ENCODE results near the gene MTRF1.

The MTRF1 gene

DNA sequence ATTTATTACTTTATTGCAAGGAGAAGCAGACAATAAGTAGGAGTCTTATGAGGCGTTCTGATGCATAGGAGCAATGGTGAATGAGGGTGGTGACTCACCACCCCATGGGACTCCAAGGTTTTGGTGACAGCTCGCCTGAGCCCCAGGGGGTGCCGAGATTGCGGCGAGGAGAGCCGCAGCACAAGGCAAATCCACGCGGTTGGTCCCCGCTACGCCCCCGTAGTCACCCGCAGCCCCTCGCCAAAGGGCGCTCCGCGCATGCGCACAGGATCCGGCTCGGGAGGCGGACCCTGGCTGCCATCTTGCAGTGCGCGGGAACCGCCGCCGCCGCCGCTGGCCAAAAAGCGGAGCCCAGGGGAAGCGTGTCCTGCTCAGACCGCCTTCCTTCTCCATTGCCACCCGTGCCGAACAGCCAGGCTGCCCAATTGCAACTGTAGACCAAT lies 47.6 kb upstream of the MTRF1 start, which contains the start of gene NAA16 (continued):
- TF ChIP-seq ZNF146 (tag by site-specific recombination; IDR thresholded peaks at IDR 0.05) (no peak; the same call in none of the 2 replicates), ZNF768 (tag by site-specific recombination; IDR thresholded peaks at IDR 0.05) (no peak), KLF7 (tag by site-specific recombination; IDR thresholded peaks at IDR 0.05; ENCODE audit: borderline replicate concordance) (no peak), ZNF514 (tag by site-specific recombination; IDR thresholded peaks at IDR 0.05) (no peak), ZNF747 (tag by site-specific recombination; IDR thresholded peaks at IDR 0.05) (no peak), FEZF1 (tag by site-specific recombination; IDR thresholded peaks at IDR 0.05) (peak; percentile 63), ZNF777 (tag by site-specific recombination; IDR thresholded peaks at IDR 0.05; ENCODE audit: borderline replicate concordance) (no peak), OSR2 (tag by site-specific recombination; IDR thresholded peaks at IDR 0.05) (0 out of 2 replicates have a peak, but pooled peaks have one; percentile 21), ZNF266 (tag by site-specific recombination; IDR thresholded peaks at IDR 0.05; ENCODE audit: low read depth) (no peak), ZEB2 (tag by site-specific recombination; IDR thresholded peaks at IDR 0.05) (peak; percentile 93), ZNF560 (tag by site-specific recombination; IDR thresholded peaks at IDR 0.05; ENCODE audit: borderline replicate concordance) (peak; percentile 94), ZNF221 (tag by site-specific recombination; IDR thresholded peaks at IDR 0.05; ENCODE audit: borderline replicate concordance) (no peak), ZNF354C (tag by site-specific recombination; IDR thresholded peaks at IDR 0.05; ENCODE audit: borderline replicate concordance, low read depth) (no peak), ZNF707 (tag by site-specific recombination; IDR thresholded peaks at IDR 0.05) (no peak), ZNF792 (tag by site-specific recombination; IDR thresholded peaks at IDR 0.05) (no peak), ZNF341 (tag by site-specific recombination; IDR thresholded peaks at IDR 0.05; ENCODE audit: low read depth) (no peak), ZBTB48 (tag by site-specific recombination; IDR thresholded peaks at IDR 0.05) (no peak), ZNF121 (tag by site-specific recombination; IDR thresholded peaks at IDR 0.05) (no peak), ZNF302 (tag by site-specific recombination; IDR thresholded peaks at IDR 0.05; ENCODE audit: low read depth) (no peak), ZFP41 (tag by site-specific recombination; IDR thresholded peaks at IDR 0.05; ENCODE audit: borderline replicate concordance) (no peak), ZFP69B (tag by site-specific recombination; IDR thresholded peaks at IDR 0.05) (peak; percentile 80), ZNF626 (tag by site-specific recombination; IDR thresholded peaks at IDR 0.05) (no peak), ZNF335 (tag by site-specific recombination; conservative IDR thresholded peaks at IDR 0.05) (no peak; the same call in 1 of the 2 replicates), ZNF24 (tag by site-specific recombination; IDR thresholded peaks at IDR 0.05) (peak; percentile 89), ZNF155 (tag by site-specific recombination; IDR thresholded peaks at IDR 0.05) (no peak), ZNF830 (tag by site-specific recombination; IDR thresholded peaks at IDR 0.05; ENCODE audit: low read depth) (no peak), ZNF248 (tag by site-specific recombination; IDR thresholded peaks at IDR 0.05) (no peak), ZNF311 (tag by site-specific recombination; IDR thresholded peaks at IDR 0.05; ENCODE audit: borderline replicate concordance) (no peak), MZF1 (tag by site-specific recombination; IDR thresholded peaks at IDR 0.05; ENCODE audit: borderline replicate concordance) (no peak), ZNF394 (tag by site-specific recombination; IDR thresholded peaks at IDR 0.05; ENCODE audit: borderline replicate concordance) (peak; percentile 40; the same call in 1 of the 2 replicates), ZNF292 (tag by site-specific recombination; IDR thresholded peaks at IDR 0.05; ENCODE audit: borderline replicate concordance, low read depth) (no peak)
- TF ChIP-seq, protein P1, sequence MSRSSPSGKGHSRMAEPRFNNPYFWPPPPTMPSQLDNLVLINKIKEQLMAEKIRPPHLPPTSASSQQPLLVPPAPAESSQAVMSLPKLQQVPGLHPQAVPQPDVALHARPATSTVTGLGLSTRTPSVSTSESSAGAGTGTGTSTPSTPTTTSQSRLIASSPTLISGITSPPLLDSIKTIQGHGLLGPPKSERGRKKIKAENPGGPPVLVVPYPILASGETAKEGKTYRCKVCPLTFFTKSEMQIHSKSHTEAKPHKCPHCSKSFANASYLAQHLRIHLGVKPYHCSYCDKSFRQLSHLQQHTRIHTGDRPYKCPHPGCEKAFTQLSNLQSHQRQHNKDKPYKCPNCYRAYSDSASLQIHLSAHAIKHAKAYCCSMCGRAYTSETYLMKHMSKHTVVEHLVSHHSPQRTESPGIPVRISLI (tag by site-specific recombination; IDR thresholded peaks at IDR 0.05), result no peak
- TF ChIP-seq, protein P2, sequence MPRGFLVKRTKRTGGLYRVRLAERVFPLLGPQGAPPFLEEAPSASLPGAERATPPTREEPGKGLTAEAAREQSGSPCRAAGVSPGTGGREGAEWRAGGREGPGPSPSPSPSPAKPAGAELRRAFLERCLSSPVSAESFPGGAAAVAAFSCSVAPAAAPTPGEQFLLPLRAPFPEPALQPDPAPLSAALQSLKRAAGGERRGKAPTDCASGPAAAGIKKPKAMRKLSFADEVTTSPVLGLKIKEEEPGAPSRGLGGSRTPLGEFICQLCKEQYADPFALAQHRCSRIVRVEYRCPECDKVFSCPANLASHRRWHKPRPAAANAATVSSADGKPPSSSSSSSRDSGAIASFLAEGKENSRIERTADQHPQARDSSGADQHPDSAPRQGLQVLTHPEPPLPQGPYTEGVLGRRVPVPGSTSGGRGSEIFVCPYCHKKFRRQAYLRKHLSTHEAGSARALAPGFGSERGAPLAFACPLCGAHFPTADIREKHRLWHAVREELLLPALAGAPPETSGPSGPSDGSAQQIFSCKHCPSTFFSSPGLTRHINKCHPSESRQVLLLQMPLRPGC (tag by site-specific recombination; IDR thresholded peaks at IDR 0.05), result no peak; the same call in none of the 2 replicates
- TF ChIP-seq, protein P3, sequence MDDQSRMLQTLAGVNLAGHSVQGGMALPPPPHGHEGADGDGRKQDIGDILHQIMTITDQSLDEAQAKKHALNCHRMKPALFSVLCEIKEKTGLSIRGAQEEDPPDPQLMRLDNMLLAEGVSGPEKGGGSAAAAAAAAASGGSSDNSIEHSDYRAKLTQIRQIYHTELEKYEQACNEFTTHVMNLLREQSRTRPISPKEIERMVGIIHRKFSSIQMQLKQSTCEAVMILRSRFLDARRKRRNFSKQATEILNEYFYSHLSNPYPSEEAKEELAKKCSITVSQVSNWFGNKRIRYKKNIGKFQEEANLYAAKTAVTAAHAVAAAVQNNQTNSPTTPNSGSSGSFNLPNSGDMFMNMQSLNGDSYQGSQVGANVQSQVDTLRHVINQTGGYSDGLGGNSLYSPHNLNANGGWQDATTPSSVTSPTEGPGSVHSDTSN (CRISPR knock-in tag; IDR thresholded peaks at IDR 0.05), result no peak
- TF ChIP-seq, protein P4, sequence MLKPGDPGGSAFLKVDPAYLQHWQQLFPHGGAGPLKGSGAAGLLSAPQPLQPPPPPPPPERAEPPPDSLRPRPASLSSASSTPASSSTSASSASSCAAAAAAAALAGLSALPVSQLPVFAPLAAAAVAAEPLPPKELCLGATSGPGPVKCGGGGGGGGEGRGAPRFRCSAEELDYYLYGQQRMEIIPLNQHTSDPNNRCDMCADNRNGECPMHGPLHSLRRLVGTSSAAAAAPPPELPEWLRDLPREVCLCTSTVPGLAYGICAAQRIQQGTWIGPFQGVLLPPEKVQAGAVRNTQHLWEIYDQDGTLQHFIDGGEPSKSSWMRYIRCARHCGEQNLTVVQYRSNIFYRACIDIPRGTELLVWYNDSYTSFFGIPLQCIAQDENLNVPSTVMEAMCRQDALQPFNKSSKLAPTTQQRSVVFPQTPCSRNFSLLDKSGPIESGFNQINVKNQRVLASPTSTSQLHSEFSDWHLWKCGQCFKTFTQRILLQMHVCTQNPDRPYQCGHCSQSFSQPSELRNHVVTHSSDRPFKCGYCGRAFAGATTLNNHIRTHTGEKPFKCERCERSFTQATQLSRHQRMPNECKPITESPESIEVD (tag by site-specific recombination; IDR thresholded peaks at IDR 0.05), result peak; percentile 59; the same call in 1 of the 2 replicates
- TF ChIP-seq, protein P5, sequence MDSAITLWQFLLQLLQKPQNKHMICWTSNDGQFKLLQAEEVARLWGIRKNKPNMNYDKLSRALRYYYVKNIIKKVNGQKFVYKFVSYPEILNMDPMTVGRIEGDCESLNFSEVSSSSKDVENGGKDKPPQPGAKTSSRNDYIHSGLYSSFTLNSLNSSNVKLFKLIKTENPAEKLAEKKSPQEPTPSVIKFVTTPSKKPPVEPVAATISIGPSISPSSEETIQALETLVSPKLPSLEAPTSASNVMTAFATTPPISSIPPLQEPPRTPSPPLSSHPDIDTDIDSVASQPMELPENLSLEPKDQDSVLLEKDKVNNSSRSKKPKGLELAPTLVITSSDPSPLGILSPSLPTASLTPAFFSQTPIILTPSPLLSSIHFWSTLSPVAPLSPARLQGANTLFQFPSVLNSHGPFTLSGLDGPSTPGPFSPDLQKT (IDR thresholded peaks at IDR 0.05; ENCODE audit: borderline replicate concordance, low read depth, low read length), result no peak

All from HEK293 (cell line).